ENCODE data around the gene NFATC3. TPM values are rescaled to one million over a fixed set of nuclear protein-coding genes. Genes with fewer than 3 reads are reported as not detected.

Gene NFATC3
- total RNA-seq, 1 experiment from 2014 or later, result 43.9 TPM

GRCh38 chr16:68273896-68274295 lies 188.7 kb downstream of the NFATC3 start:
- H3K9me3 ChIP-seq, result no peaks in the 10 kb centered on the region
- peak overlapping the region; percentile 76 for H3K27ac Mint-ChIP-seq (ENCODE audit: unreplicated experiment)
- no peaks in the 10 kb centered on the region for H3K27me3 ChIP-seq (replicated peaks; ENCODE audit: control insufficient read depth, insufficient read depth, low read length)
- DNase-seq, result no peak
- H3K4me1 ChIP-seq, result peaks cover 51% of the 10 kb centered on the region
- ChIA-PET POLR2A (interaction anchor here (0.5 kb wide), 1 partner anchor 1178 kb away, joined by 9 read pairs; no protein-coding TSS in a partner anchor), CTCF (interaction anchor here (0.6 kb wide), 1 partner anchor 52 kb away, joined by 3 read pairs; no protein-coding TSS in a partner anchor)
- H3K36me3 ChIP-seq (ENCODE audit: control insufficient read depth, insufficient read depth, low read length), result peaks cover 5% of the 10 kb centered on the region
- intact Hi-C loops (cut with micrococcal nuclease; ENCODE audit: unreplicated experiment), result no loop called here
- peaks cover 13% of the 10 kb centered on the region for H3K4me1 Mint-ChIP-seq (ENCODE audit: low read depth, unreplicated experiment)
- H3K4me3 ChIP-seq (ENCODE audit: low read depth, low read length), result no peak overlapping the region
- H3K9me3 Mint-ChIP-seq (ENCODE audit: unreplicated experiment), result no peaks in the 10 kb centered on the region
- TF ChIP-seq CTCF (IDR thresholded peaks at IDR 0.05; ENCODE audit: insufficient read depth in 1 of 2, low read depth in 1 of 2, low read length in 1 of 2, severe bottlenecking in 1 of 2, unreplicated experiment in 1 of 2), result no peak
- no peak overlapping the region for H3K4me3 Mint-ChIP-seq (ENCODE audit: unreplicated experiment)
- H3K27me3 Mint-ChIP-seq (ENCODE audit: insufficient read depth, unreplicated experiment), result no peaks in the 10 kb centered on the region
- H3K36me3 Mint-ChIP-seq (ENCODE audit: insufficient read depth, unreplicated experiment), result peaks cover 97% of the 10 kb centered on the region
- no TSS peak for BruUV-seq (replicated peaks)

- Mint-ChIP-seq H3K4me1 (ENCODE audit: low read depth, unreplicated experiment) (peaks cover 14% of the 10 kb centered on the region), H3K27ac (ENCODE audit: unreplicated experiment) (peak overlapping the region; percentile 76), H3K36me3 (ENCODE audit: insufficient read depth, unreplicated experiment) (peaks cover 97% of the 10 kb centered on the region), H3K9me3 (ENCODE audit: unreplicated experiment) (no peaks in the 10 kb centered on the region), H3K27me3 (ENCODE audit: insufficient read depth, unreplicated experiment) (no peaks in the 10 kb centered on the region), H3K4me3 (ENCODE audit: unreplicated experiment) (no peak overlapping the region)
- H3K36me3 ChIP-seq (ENCODE audit: control insufficient read depth, insufficient read depth, low read length), result peaks cover 5% of the 10 kb centered on the region
- no peak for TF ChIP-seq CTCF (IDR thresholded peaks at IDR 0.05; ENCODE audit: insufficient read depth in 1 of 2, low read depth in 1 of 2, low read length in 1 of 2, severe bottlenecking in 1 of 2, unreplicated experiment in 1 of 2)
- BruUV-seq (replicated peaks), result no TSS peak
- no peaks in the 10 kb centered on the region for H3K27me3 ChIP-seq (replicated peaks; ENCODE audit: control insufficient read depth, insufficient read depth, low read length)
- intact Hi-C loops (cut with micrococcal nuclease; ENCODE audit: unreplicated experiment), result no loop called here
- H3K4me3 ChIP-seq (ENCODE audit: low read depth, low read length), result no peak overlapping the region
- no peaks in the 10 kb centered on the region for H3K9me3 ChIP-seq
- DNase-seq, result no peak
- ChIA-PET CTCF (interaction anchor here (0.6 kb wide), 1 partner anchor 52 kb away, joined by 3 read pairs; no protein-coding TSS in a partner anchor), POLR2A (interaction anchor here (0.5 kb wide), 1 partner anchor 1177 kb away, joined by 9 read pairs; no protein-coding TSS in a partner anchor)
- peaks cover 49% of the 10 kb centered on the region for H3K4me1 ChIP-seq
Observed at GRCh38 chr16:68274441-68274840, 189.3 kb downstream of the NFATC3 start.

- no peaks in the 10 kb centered on the region for H3K9me3 Mint-ChIP-seq (ENCODE audit: unreplicated experiment)
- H3K27me3 Mint-ChIP-seq (ENCODE audit: insufficient read depth, unreplicated experiment), result no peaks in the 10 kb centered on the region
- TSS peak; percentile 2 for BruUV-seq (replicated peaks)
- no peak for TF ChIP-seq CTCF (IDR thresholded peaks at IDR 0.05; ENCODE audit: insufficient read depth in 1 of 2, low read depth in 1 of 2, low read length in 1 of 2, severe bottlenecking in 1 of 2, unreplicated experiment in 1 of 2)
- peaks cover 7% of the 10 kb centered on the region for H3K36me3 ChIP-seq (ENCODE audit: control insufficient read depth, insufficient read depth, low read length)
- H3K9me3 ChIP-seq, result no peaks in the 10 kb centered on the region
- H3K4me3 ChIP-seq (ENCODE audit: low read depth, low read length), result no peak overlapping the region
- H3K27me3 ChIP-seq (replicated peaks; ENCODE audit: control insufficient read depth, insufficient read depth, low read length), result no peaks in the 10 kb centered on the region
- intact Hi-C loops (cut with micrococcal nuclease; ENCODE audit: unreplicated experiment), result no loop called here
- H3K27ac Mint-ChIP-seq (ENCODE audit: unreplicated experiment), result peak overlapping the region; percentile 21
- peaks cover 97% of the 10 kb centered on the region for H3K36me3 Mint-ChIP-seq (ENCODE audit: insufficient read depth, unreplicated experiment)
- H3K4me1 Mint-ChIP-seq (ENCODE audit: low read depth, unreplicated experiment), result peaks cover 23% of the 10 kb centered on the region
- no peak overlapping the region for H3K4me3 Mint-ChIP-seq (ENCODE audit: unreplicated experiment)
- POLR2A ChIA-PET, result interaction anchor here (0.7 kb wide), 1 partner anchor 35 kb away, joined by 5 read pairs; the partner anchor contains the start of genes PRMT7 and SLC7A6OS
- DNase-seq, result no peak
- H3K4me1 ChIP-seq, result peaks cover 53% of the 10 kb centered on the region
- CTCF ChIA-PET, result interaction anchor here (0.5 kb wide), 1 partner anchor 11 kb away, joined by 4 read pairs; no protein-coding TSS in a partner anchor
Observed at GRCh38 chr16:68275611-68276191, 190.5 kb downstream of the NFATC3 start.
